Mammary epithelial cell (primary cell): Measurements from ENCODE around the gene TP73.

Experiments
- EZH2 ChIP-seq: IDR thresholded peaks from 2 replicates; pipeline ENCODE4 v1.6.1; 2012; ENCODE audit warnings: low read length, inconsistent platforms, borderline replicate concordance
- TF ChIP-seq, protein P1 (sequence below), 2 donors: IDR thresholded peaks in 1 of 2; conservative IDR thresholded peaks in 1 of 2; 2 replicates each; pipeline ENCODE4 v1.5.1; 2011 to 2012; ENCODE audit warnings: inconsistent platforms in 2 of 2, low read length in 2 of 2, mild to moderate bottlenecking in 2 of 2, control low read depth in 1 of 2, low read depth in 1 of 2; ENCODE audit not compliant: insufficient read depth in 1 of 2; ENCODE audit errors: extremely low read depth in 1 of 2

DNA sequence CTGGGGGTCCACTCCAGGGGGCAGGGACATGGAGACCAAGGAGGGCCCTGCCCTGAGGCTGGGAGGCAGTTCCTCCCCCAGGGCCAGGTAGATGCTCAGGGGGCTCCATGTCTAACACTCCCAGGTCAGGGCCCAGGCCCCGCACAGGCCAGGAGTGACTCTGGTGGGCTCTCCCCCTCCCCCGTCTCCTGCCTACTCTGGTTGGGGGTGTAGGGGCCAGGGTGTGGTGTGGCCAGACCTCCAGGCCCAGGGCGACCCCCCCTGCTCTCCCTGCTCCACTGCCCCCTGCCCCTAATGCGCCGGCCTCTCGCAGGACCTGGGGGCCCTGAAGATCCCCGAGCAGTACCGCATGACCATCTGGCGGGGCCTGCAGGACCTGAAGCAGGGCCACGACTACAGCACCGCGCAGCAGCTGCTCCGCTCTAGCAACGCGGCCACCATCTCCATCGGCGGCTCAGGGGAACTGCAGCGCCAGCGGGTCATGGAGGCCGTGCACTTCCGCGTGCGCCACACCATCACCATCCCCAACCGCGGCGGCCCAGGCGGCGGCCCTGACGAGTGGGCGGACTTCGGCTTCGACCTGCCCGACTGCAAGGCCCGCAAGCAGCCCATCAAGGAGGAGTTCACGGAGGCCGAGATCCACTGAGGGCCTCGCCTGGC lies 80.2 kb downstream of the TP73 start:
- TF ChIP-seq, protein P1, sequence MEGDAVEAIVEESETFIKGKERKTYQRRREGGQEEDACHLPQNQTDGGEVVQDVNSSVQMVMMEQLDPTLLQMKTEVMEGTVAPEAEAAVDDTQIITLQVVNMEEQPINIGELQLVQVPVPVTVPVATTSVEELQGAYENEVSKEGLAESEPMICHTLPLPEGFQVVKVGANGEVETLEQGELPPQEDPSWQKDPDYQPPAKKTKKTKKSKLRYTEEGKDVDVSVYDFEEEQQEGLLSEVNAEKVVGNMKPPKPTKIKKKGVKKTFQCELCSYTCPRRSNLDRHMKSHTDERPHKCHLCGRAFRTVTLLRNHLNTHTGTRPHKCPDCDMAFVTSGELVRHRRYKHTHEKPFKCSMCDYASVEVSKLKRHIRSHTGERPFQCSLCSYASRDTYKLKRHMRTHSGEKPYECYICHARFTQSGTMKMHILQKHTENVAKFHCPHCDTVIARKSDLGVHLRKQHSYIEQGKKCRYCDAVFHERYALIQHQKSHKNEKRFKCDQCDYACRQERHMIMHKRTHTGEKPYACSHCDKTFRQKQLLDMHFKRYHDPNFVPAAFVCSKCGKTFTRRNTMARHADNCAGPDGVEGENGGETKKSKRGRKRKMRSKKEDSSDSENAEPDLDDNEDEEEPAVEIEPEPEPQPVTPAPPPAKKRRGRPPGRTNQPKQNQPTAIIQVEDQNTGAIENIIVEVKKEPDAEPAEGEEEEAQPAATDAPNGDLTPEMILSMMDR (conservative IDR thresholded peaks at IDR 0.05 in 1 of 2, IDR thresholded peaks at IDR 0.05 in 1 of 2; ENCODE audit: extremely low read depth in 1 of 2, insufficient read depth in 1 of 2, low read depth in 1 of 2, low read length in 2 of 2) = no peak
- TF ChIP-seq EZH2 = no peak
